SK-N-SH treated with all-trans-retinoic acid at 6 μM for 48 hours (cell line): ENCODE measurements around the gene SYP.

Source experiments
- ATAC-seq: fragments of 200-7000 bp; cut with Tn5 transposase; 3 replicates; pipeline ENCODE4 v1.9.1; 2020; ENCODE audit warnings: mild to moderate bottlenecking, moderate library complexity
- ARNTL ChIP-seq: fragments of 450-650 bp; formaldehyde crosslinking; IDR thresholded peaks from 2 replicates; pipeline ENCODE4 v1.5.0; 2020; ENCODE audit warnings: low read depth, mild to moderate bottlenecking, moderate library complexity, borderline replicate concordance
- BACH2 ChIP-seq: fragments of 250-450 bp; sonication (Bioruptor Pico); IDR thresholded peaks from 2 replicates; pipeline ENCODE4 v1.9.0; 2021; ENCODE audit warnings: mild to moderate bottlenecking, borderline replicate concordance
- CSDC2 ChIP-seq: fragments of 250-450 bp; sonication (Bioruptor Pico); IDR thresholded peaks from 2 replicates; pipeline ENCODE4 v1.5.0; 2020; ENCODE audit warnings: mild to moderate bottlenecking, moderate library complexity
- ESRRG ChIP-seq: fragments of 250-450 bp; sonication (Bioruptor Pico); IDR thresholded peaks from 2 replicates; pipeline ENCODE4 v1.6.1; 2021; ENCODE audit warnings: mild to moderate bottlenecking
- GLIS3 ChIP-seq: fragments of 250-450 bp; sonication (Bioruptor Pico); IDR thresholded peaks from 2 replicates; pipeline ENCODE4 v1.5.0; 2020; ENCODE audit warnings: mild to moderate bottlenecking, moderate library complexity
- ISL1 ChIP-seq: fragments of 250-450 bp; sonication (Bioruptor Pico); IDR thresholded peaks from 2 replicates; pipeline ENCODE4 v2.1.2; 2022; ENCODE audit warnings: mild to moderate bottlenecking, moderate library complexity
- OSR1 ChIP-seq: fragments of 250-450 bp; sonication (Bioruptor Pico); IDR thresholded peaks from 2 replicates; pipeline ENCODE4 v1.8.0; 2022; ENCODE audit warnings: moderate library complexity, mild to moderate bottlenecking, inconsistent platforms
- POU6F1 ChIP-seq: fragments of 250-450 bp; sonication (Bioruptor Pico); IDR thresholded peaks from 2 replicates; pipeline ENCODE4 v1.8.0; 2021; ENCODE audit warnings: low read depth, mild to moderate bottlenecking, moderate library complexity, borderline replicate concordance
- SNAI2 ChIP-seq: fragments of 250-450 bp; sonication (Bioruptor Pico); IDR thresholded peaks from 2 replicates; pipeline ENCODE4 v1.5.0; 2020; ENCODE audit warnings: mild to moderate bottlenecking, moderate library complexity
- TCF4 ChIP-seq: fragments of 250-450 bp; sonication (Bioruptor Pico); IDR thresholded peaks from 2 replicates; pipeline ENCODE4 v1.8.0; 2021; ENCODE audit warnings: mild to moderate bottlenecking, moderate library complexity, borderline replicate concordance
- TOX ChIP-seq: fragments of 250-450 bp; sonication (Bioruptor Pico); IDR thresholded peaks from 2 replicates; pipeline ENCODE4 v1.8.0; 2021; ENCODE audit warnings: mild to moderate bottlenecking, moderate library complexity, borderline replicate concordance
- TSHZ2 ChIP-seq: fragments of 250-450 bp; sonication (Bioruptor Pico); IDR thresholded peaks from 2 replicates; pipeline ENCODE4 v1.5.0; 2020; ENCODE audit warnings: mild to moderate bottlenecking, moderate library complexity
- ZC3H10 ChIP-seq: fragments of 250-450 bp; sonication (Bioruptor Pico); IDR thresholded peaks from 2 replicates; pipeline ENCODE4 v1.5.1; 2021; ENCODE audit warnings: mild to moderate bottlenecking, moderate library complexity
- ZFP3 ChIP-seq: fragments of 250-450 bp; sonication (Bioruptor Pico); IDR thresholded peaks from 2 replicates; pipeline ENCODE4 v1.5.0; 2020; ENCODE audit warnings: mild to moderate bottlenecking, moderate library complexity
- ZFP30 ChIP-seq: fragments of 450-650 bp; formaldehyde crosslinking; IDR thresholded peaks from 2 replicates; pipeline ENCODE4 v1.5.0; 2022; ENCODE audit warnings: mild to moderate bottlenecking, moderate library complexity
- ZNF565 ChIP-seq: fragments of 450-650 bp; formaldehyde crosslinking; conservative IDR thresholded peaks from 2 replicates; pipeline ENCODE4 v1.5.0; 2020; ENCODE audit warnings: low read depth, mild to moderate bottlenecking, moderate library complexity
- ZNF70 ChIP-seq: fragments of 450-650 bp; formaldehyde crosslinking; IDR thresholded peaks from 2 replicates; pipeline ENCODE4 v1.5.0; 2020; ENCODE audit warnings: mild to moderate bottlenecking, moderate library complexity
- ZNF8 ChIP-seq: fragments of 450-650 bp; formaldehyde crosslinking; IDR thresholded peaks from 2 replicates; pipeline ENCODE4 v1.5.0; 2020; ENCODE audit warnings: mild to moderate bottlenecking, moderate library complexity
- TF ChIP-seq, protein P1 (sequence below): fragments of 250-450 bp; sonication (Bioruptor Pico); IDR thresholded peaks from 2 replicates; pipeline ENCODE4 v1.5.1; 2020; ENCODE audit warnings: low read depth, mild to moderate bottlenecking, moderate library complexity
- TF ChIP-seq, protein P2 (sequence below): fragments of 250-450 bp; sonication (Bioruptor Pico); IDR thresholded peaks from 2 replicates; pipeline ENCODE4 v1.8.0; 2020; ENCODE audit warnings: mild to moderate bottlenecking, moderate library complexity, borderline replicate concordance
- TF ChIP-seq, protein P3 (sequence below): fragments of 250-450 bp; sonication (Bioruptor Pico); IDR thresholded peaks from 2 replicates; pipeline ENCODE4 v1.5.1; 2021; ENCODE audit warnings: mild to moderate bottlenecking, moderate library complexity

SYP gene

GRCh38 chrX:49233176-49233575, 33.2 kb upstream of the SYP start, which contains the start of gene CACNA1F (continued):
- TF ChIP-seq, protein P1, sequence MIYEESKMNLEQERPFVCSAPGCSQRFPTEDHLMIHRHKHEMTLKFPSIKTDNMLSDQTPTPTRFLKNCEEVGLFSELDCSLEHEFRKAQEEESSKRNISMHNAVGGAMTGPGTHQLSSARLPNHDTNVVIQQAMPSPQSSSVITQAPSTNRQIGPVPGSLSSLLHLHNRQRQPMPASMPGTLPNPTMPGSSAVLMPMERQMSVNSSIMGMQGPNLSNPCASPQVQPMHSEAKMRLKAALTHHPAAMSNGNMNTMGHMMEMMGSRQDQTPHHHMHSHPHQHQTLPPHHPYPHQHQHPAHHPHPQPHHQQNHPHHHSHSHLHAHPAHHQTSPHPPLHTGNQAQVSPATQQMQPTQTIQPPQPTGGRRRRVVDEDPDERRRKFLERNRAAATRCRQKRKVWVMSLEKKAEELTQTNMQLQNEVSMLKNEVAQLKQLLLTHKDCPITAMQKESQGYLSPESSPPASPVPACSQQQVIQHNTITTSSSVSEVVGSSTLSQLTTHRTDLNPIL (CRISPR knock-in tag) = no peak
- TF ChIP-seq ARNTL (CRISPR knock-in tag) (no peak), TCF4 (no peak), ZNF8 (CRISPR knock-in tag) (no peak), ISL1 (CRISPR knock-in tag) (no peak), OSR1 (CRISPR knock-in tag) (no peak), BACH2 (CRISPR knock-in tag) (no peak), ZFP3 (CRISPR knock-in tag) (no peak), GLIS3 (CRISPR knock-in tag) (no peak), SNAI2 (CRISPR knock-in tag) (no peak)
- TF ChIP-seq, protein P2, sequence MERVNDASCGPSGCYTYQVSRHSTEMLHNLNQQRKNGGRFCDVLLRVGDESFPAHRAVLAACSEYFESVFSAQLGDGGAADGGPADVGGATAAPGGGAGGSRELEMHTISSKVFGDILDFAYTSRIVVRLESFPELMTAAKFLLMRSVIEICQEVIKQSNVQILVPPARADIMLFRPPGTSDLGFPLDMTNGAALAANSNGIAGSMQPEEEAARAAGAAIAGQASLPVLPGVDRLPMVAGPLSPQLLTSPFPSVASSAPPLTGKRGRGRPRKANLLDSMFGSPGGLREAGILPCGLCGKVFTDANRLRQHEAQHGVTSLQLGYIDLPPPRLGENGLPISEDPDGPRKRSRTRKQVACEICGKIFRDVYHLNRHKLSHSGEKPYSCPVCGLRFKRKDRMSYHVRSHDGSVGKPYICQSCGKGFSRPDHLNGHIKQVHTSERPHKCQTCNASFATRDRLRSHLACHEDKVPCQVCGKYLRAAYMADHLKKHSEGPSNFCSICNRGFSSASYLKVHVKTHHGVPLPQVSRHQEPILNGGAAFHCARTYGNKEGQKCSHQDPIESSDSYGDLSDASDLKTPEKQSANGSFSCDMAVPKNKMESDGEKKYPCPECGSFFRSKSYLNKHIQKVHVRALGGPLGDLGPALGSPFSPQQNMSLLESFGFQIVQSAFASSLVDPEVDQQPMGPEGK (CRISPR knock-in tag) = no peak

- TF ChIP-seq ZFP3 (CRISPR knock-in tag) (no peak), ZNF565 (CRISPR knock-in tag) (no peak), CSDC2 (no peak), ISL1 (CRISPR knock-in tag) (no peak), TOX (CRISPR knock-in tag) (no peak), ZNF8 (CRISPR knock-in tag) (no peak), ZFP30 (no peak), POU6F1 (CRISPR knock-in tag) (no peak), ZNF70 (no peak), GLIS3 (CRISPR knock-in tag) (no peak), OSR1 (CRISPR knock-in tag) (no peak), ESRRG (CRISPR knock-in tag) (no peak), SNAI2 (CRISPR knock-in tag) (no peak), TCF4 (no peak), TSHZ2 (CRISPR knock-in tag) (no peak), BACH2 (CRISPR knock-in tag) (no peak), ZC3H10 (no peak)
- TF ChIP-seq, protein P3, sequence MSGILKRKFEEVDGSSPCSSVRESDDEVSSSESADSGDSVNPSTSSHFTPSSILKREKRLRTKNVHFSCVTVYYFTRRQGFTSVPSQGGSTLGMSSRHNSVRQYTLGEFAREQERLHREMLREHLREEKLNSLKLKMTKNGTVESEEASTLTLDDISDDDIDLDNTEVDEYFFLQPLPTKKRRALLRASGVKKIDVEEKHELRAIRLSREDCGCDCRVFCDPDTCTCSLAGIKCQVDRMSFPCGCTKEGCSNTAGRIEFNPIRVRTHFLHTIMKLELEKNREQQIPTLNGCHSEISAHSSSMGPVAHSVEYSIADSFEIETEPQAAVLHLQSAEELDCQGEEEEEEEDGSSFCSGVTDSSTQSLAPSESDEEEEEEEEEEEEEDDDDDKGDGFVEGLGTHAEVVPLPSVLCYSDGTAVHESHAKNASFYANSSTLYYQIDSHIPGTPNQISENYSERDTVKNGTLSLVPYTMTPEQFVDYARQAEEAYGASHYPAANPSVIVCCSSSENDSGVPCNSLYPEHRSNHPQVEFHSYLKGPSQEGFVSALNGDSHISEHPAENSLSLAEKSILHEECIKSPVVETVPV (CRISPR knock-in tag) = no peak
- ATAC-seq = no peak
Observed at GRCh38 chrX:49232525-49232924, 32.5 kb upstream of the SYP start.

DNA sequence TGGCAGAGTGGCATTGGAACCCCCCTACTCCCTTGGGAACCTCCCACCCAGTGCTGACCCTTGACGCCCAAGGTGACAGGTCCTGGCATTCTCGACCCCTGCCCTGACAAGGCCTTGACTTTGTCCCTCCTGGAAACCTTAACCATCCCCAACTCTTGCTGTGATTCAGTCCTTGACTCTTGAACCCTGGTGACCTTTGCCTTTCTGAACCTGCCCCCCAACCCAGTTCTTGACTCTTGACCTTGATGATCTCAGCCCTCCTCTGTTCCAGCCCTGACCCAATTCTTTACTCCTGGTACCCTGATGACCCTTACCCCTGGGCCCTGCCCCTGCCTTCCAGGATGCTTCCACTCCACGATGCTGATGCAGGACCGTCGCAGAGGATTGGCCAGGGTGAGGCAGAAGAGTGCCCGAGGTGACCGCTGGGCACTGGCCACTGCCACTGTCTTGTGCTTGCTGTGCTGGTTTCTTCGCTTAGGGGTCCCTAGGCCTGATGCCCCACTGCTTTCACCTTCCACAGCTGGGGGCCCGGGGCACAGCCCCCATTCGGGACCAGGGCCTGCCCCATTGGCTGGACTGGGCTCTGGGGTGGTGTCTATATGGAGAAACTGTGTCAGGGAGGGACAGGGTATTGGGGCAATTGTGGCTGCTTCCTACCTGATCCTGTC, 31.5 kb upstream of the SYP start:
- no peak for TF ChIP-seq SNAI2 (CRISPR knock-in tag)
- no peak for ATAC-seq
